HG02884 (cell line): ENCODE measurements around the gene MRM1.
"Not testable (repeated sequence)": the region's sequence is repeated elsewhere in the genome, so short reads cannot be mapped to it uniquely, and the experiment has no call there.

ENCODE experiments used
- ATAC-seq: cut with Tn5 transposase; IDR thresholded peaks from one replicate; pipeline ENCODE4 v1.9.1; 2021; ENCODE audit warnings: mild to moderate bottlenecking, moderate library complexity; ENCODE audit not compliant: unreplicated experiment

The MRM1 gene

GRCh38 chr17:36600465-36600864 lies 918 bp upstream of the MRM1 start:
- no peak for ATAC-seq

DNA sequence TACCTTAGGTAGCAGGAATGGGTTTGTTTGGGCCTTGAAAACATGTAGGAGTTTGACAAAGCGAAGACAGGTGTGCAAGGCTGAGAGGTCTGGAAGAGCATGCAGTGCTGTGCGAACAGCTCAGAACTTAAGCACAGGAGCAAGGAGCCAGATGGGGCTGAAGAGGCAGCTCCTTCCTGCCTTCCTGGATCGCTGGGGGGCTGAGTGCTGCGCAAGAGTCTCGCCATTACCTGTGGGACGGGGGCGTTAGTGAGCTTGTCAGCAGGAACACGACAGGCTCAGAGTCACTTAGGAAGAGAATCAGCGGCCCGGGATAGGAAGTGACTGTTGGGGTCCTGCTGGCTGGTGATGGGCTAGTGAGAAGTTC lies 464 bp upstream of the MRM1 start:
- no peak for ATAC-seq

DNA sequence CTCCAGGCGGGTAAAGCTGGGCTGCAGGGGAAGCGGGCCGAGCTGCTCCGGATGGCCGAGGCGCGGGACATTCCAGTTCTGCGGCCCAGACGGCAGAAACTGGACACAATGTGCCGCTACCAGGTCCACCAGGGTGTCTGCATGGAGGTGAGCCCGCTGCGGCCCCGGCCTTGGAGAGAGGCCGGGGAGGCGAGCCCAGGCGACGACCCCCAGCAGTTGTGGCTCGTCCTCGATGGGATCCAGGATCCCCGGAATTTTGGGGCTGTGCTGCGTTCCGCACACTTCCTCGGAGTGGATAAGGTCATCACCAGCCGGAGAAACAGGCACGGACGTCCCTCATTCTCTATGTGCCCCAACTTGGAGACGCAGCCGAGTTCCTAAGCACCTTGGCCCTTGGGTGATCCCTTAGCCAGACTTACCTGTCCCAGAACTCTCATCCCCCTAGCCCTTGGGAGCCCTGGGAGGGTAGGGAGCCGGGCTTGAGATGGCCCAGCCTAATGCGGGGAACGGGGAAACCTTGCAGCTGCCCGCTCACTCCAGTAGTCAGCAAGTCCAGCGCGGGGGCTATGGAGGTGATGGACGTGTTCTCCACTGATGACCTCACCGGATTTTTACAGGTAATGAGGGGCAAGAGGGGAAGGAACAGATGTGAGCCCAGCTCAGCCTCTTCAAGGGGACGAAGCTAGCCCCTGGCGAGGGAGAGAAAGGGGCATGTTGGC lies 806 bp downstream of the MRM1 start:
- no peak for ATAC-seq

GRCh38 chr17:36602924-36603384 lies 1.6 kb downstream of the MRM1 start:
- ATAC-seq, result no peak

- ATAC-seq, result not testable (repeated sequence)
These were observed 3.6 kb downstream of the MRM1 start for GRCh38 chr17:36605028-36605427.

DNA sequence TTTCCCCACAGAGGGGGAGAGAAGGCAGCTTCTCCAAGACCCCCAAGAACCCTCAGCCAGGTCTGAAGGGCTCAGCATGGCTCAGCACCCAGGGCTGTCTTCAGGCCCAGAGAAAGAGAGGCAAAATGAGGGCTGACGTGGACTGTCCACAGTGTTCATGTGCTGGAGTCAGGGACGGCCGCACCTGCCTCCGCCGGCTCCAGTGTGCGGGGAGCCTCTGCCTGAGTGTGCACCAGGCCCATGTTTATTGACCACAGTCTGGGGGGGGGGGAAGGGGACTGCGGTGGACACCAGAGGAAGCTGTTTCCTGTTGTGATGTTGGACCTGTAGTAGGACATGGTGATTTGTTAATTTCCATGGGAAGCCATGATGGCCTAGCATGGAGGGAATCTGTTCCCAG lies 6.9 kb downstream of the MRM1 start:
- no peak for ATAC-seq

- ATAC-seq, result no peak
These were observed 7.6 kb downstream of the MRM1 start for GRCh38 chr17:36608794-36609497.

- no peak for ATAC-seq
These were observed 8.1 kb downstream of the MRM1 start for GRCh38 chr17:36609498-36609862.

DNA sequence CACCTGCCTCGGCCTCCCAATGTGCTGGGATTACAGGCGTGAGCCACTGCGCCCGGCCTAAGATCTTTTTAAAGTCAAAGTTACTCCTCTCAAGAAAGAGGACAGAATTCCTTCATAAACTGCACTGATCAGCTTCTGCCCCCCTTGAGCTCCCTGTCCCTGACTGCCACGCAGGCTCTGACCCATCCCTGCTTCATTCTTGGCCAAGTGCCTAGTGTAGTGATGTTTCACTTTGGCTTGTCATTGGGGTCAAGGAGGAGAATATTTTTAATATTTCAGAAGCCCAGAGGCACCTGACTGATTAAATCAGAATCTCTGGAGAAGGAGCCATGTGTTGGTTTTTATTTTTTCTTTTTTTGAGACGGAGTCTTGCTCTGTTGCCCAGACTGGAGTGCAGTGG lies 9.1 kb downstream of the MRM1 start:
- ATAC-seq, result no peak

DNA sequence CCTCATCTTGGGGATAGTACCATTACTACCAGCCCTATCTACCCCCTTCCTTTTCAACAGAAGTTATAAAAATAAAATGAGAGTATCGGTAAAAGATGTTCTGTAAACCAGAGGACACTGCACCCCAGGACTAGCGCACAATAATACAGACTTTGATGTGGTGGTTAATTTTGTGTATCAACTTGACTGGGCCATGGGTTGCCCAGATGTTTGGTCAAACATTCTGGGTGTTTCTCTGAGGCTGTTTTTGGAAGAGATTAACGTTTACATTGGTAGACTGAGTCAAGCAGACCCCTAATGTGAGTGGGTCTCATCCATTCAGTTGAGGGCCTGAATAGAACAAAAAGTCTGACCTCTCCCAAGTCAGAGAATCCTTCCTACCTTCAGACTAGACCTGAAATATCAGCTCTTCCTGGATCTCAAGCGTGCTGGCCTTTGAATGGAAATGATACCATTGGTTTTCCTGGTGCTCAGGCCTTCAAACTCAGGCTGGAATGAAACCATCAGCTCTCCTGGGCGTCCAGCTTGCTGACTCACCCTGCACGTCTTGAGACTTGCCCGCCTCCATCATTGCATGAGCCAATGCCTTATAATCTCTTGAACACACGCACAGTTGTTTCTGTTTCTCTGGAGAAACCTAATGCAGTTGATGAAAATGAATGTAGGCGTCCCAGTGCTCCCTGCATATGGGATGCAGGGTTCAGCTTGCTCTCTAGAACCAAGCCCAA lies 10.1 kb downstream of the MRM1 start:
- no peak for ATAC-seq

DNA sequence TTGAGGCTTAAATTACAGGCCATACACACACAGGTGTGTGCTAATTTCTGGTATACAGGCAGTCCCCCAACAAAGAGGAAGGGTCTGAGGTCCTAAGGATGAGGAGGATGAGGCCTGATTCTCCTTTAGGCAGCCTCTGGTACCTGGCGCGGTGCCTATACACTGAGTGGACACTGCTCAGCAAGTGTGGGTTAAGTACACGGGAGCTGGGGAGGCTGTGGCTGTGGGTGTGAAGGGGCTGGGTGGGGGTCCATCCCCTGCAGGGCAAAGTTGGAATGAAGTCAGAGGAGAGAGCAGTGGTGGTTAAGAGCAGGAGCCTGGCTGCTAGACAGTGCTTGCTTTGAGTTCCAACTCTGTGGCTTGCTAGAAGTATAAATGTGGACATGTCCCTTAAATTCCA lies 10.9 kb downstream of the MRM1 start:
- no peak for ATAC-seq

DNA sequence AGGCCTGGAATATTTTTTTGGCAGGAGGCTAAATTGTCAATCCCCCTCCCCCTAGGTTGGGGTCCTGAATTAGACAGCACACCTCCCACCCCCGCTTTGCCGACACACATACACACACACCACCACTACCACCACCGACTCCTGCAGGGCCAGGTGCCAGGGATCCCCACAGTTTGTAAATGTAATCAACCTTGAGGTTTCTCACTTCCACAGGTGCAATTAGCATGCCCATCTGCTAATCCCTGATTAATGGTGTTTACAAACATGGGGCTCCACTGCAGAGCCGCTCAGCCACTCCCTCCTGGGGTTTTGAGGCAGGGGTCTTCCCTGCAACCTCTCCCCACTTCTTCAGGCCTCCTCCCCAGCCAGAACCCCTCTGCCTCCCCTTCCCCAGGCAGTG lies 11.8 kb downstream of the MRM1 start:
- ATAC-seq, result no peak

- ATAC-seq, result no peak
These were observed 12.7 kb downstream of the MRM1 start for GRCh38 chr17:36614081-36614480.

DNA sequence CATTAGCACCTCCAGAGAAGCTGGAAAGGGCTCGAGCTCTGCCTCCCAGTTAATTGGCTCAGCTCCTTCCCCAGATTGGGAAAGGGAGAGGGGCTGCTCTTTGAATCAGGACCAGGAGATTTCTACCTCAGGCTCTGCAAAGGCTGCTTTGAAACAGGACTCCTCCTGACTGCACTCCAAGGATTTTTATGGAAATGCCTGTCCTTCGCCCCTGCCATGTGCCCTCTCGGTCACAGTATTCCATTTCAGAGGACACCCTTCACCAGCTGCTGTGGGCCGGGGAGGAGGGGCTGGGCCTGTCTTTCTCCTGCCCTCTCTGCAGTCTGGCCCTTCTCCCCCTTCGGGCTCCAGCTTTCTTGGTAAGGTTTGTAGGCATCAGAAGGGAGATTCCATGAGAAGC lies 13.6 kb downstream of the MRM1 start:
- no peak for ATAC-seq

- ATAC-seq, result no peak
These were observed 15.0 kb downstream of the MRM1 start for GRCh38 chr17:36616061-36617029.

- no peak for ATAC-seq
These were observed 16.4 kb downstream of the MRM1 start for GRCh38 chr17:36617773-36618172.

GRCh38 chr17:36623281-36623680 lies 21.9 kb downstream of the MRM1 start:
- ATAC-seq, result no peak

DNA sequence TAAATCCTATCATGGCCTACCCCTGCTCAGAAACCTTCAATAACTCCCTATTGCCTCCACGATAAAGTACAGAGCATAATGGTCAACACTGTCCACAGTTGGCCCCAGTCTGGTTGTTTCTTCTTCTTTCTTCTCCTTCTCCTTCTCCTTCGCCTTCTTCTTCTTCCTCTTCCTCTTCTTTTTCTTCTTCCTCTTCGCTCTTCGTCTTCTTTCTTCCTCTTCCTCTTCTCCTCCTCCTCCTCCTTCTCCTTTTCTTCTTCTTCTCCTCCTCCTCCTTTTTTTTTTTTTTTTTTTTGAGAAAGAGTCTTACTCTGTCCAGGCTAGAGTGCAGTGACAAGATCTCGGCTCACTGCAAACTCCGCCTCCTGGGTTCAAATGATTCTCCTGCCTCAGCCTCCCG lies 23.8 kb downstream of the MRM1 start:
- no peak for ATAC-seq

GRCh38 chr17:36627101-36627500 lies 25.7 kb downstream of the MRM1 start:
- ATAC-seq, result no peak

GRCh38 chr17:36628576-36628975 lies 27.2 kb downstream of the MRM1 start:
- ATAC-seq, result no peak
